ENCODE data around the gene CHD1. TPM values are rescaled to one million over a fixed set of nuclear protein-coding genes. Genes with fewer than 3 reads are reported as not detected.
"Not testable (repeated sequence)": the region's sequence is repeated elsewhere in the genome, so short reads cannot be mapped to it uniquely, and the experiment has no call there.

CHD1 gene
- polyA plus RNA-seq (ENCODE audit: insufficient read length in 3 of 3), result 10 to 100 TPM; 68.5 to 77.6 (median 71.9) TPM

GRCh38 chr5:98928873-98929709 lies at the start of gene CHD1:
Gene CHD1, minus strand, starts transcription at chr5:98929007. Its CDS starts 2,621 bp downstream, at chr5:98926386.
- peak; percentile 81 to 91 (median 90) for DNase-seq (ENCODE audit: low read depth in 3 of 3, low spot score in 2 of 3)

GRCh38 chr5:98978528-98978927 lies 49.7 kb upstream of the CHD1 start:
- DNase-seq (ENCODE audit: low read depth in 3 of 3, low spot score in 2 of 3), result no peak

- DNase-seq (ENCODE audit: low read depth in 3 of 3, low spot score in 2 of 3), result no peak
Measured at GRCh38 chr5:98977723-98978122, 48.9 kb upstream of the CHD1 start.

- DNase-seq (ENCODE audit: low read depth in 3 of 3, low spot score in 2 of 3), result no peak
Measured at GRCh38 chr5:98975682-98976407, 47.0 kb upstream of the CHD1 start.

- no peak for DNase-seq (ENCODE audit: low read depth in 3 of 3, low spot score in 2 of 3)
Measured at GRCh38 chr5:98975223-98975622, 46.4 kb upstream of the CHD1 start.

- DNase-seq (ENCODE audit: low read depth in 3 of 3, low spot score in 2 of 3), result no peak
Measured at GRCh38 chr5:98969400-98969799, 40.6 kb upstream of the CHD1 start.

GRCh38 chr5:98968056-98968564 lies 39.3 kb upstream of the CHD1 start:
- DNase-seq (ENCODE audit: low read depth in 3 of 3, low spot score in 2 of 3), result no peak

- DNase-seq (ENCODE audit: low read depth in 3 of 3, low spot score in 2 of 3), result no peak
Measured at GRCh38 chr5:98965226-98965625, 36.4 kb upstream of the CHD1 start.

- no peak for DNase-seq (ENCODE audit: low read depth in 3 of 3, low spot score in 2 of 3)
Measured at GRCh38 chr5:98964621-98965020, 35.8 kb upstream of the CHD1 start.

- no peak for DNase-seq (ENCODE audit: low read depth in 3 of 3, low spot score in 2 of 3)
Measured at GRCh38 chr5:98963019-98963418, 34.2 kb upstream of the CHD1 start.

- DNase-seq (ENCODE audit: low read depth in 3 of 3, low spot score in 2 of 3), result no peak
Measured at GRCh38 chr5:98962587-98962986, 33.8 kb upstream of the CHD1 start.

- no peak for DNase-seq (ENCODE audit: low read depth in 3 of 3, low spot score in 2 of 3)
Measured at GRCh38 chr5:98961665-98962344, 33.0 kb upstream of the CHD1 start.

- DNase-seq (ENCODE audit: low read depth in 3 of 3, low spot score in 2 of 3), result no peak
Measured at GRCh38 chr5:98957307-98957706, 28.5 kb upstream of the CHD1 start.

GRCh38 chr5:98955888-98956287 lies 27.1 kb upstream of the CHD1 start:
- not testable (repeated sequence) for DNase-seq (ENCODE audit: low read depth in 3 of 3, low spot score in 2 of 3)

GRCh38 chr5:98955471-98955870 lies 26.7 kb upstream of the CHD1 start:
- DNase-seq (ENCODE audit: low read depth in 3 of 3, low spot score in 2 of 3), result not testable (repeated sequence)

GRCh38 chr5:98954392-98955028 lies 25.7 kb upstream of the CHD1 start:
- no peak for DNase-seq (ENCODE audit: low read depth in 3 of 3, low spot score in 2 of 3)

GRCh38 chr5:98942847-98943246 lies 14.0 kb upstream of the CHD1 start:
- DNase-seq (ENCODE audit: low read depth in 3 of 3, low spot score in 2 of 3), result no peak

- DNase-seq (ENCODE audit: low read depth in 3 of 3, low spot score in 2 of 3), result no peak
Measured at GRCh38 chr5:98941131-98941883, 12.5 kb upstream of the CHD1 start.

GRCh38 chr5:98940581-98940980 lies 11.8 kb upstream of the CHD1 start:
- DNase-seq (ENCODE audit: low read depth in 3 of 3, low spot score in 2 of 3), result peak in 1 of 3 donors; percentile 4

- DNase-seq (ENCODE audit: low read depth in 3 of 3, low spot score in 2 of 3), result no peak
Measured at GRCh38 chr5:98938464-98938863, 9.7 kb upstream of the CHD1 start.

Measured in right renal cortex interstitium (tissue), 3 donors.